HuH-7.5 (cell line): Measurements from ENCODE around the gene RAB3IP.

Source experiments
- DNase-seq: peaks from one replicate; pipeline ENCODE4 v3.0.0; 2011; ENCODE audit warnings: low spot score

The RAB3IP gene

GRCh38 chr12:69738351-69739286 lies at the start of gene RAB3IP:
TSS of gene RAB3IP (plus strand) at chr12:69738860. CDS start at chr12:69755409, 16,549 bp downstream.
- peak; percentile 92 for DNase-seq

- DNase-seq, result no peak
Observed at GRCh38 chr12:69689638-69690037, 49.0 kb upstream of the RAB3IP start.

- no peak for DNase-seq
Observed at GRCh38 chr12:69694123-69694522, 44.5 kb upstream of the RAB3IP start.

GRCh38 chr12:69698054-69698453 lies 40.6 kb upstream of the RAB3IP start:
- no peak for DNase-seq

- DNase-seq, result no peak
Observed at GRCh38 chr12:69698769-69699540, 39.7 kb upstream of the RAB3IP start, which contains the start of gene BEST3. TSS of gene BEST3 (minus strand) at chr12:69699303. CDS start at chr12:69697798, 1,505 bp downstream.

- DNase-seq, result no peak
Observed at GRCh38 chr12:69701826-69702225, 36.8 kb upstream of the RAB3IP start.

- no peak for DNase-seq
Observed at GRCh38 chr12:69703146-69703642, 35.5 kb upstream of the RAB3IP start.

- no peak for DNase-seq
Observed at GRCh38 chr12:69704357-69704756, 34.3 kb upstream of the RAB3IP start.

- no peak for DNase-seq
Observed at GRCh38 chr12:69708649-69709048, 30.0 kb upstream of the RAB3IP start.

- no peak for DNase-seq
Observed at GRCh38 chr12:69712826-69713225, 25.8 kb upstream of the RAB3IP start.

- no peak for DNase-seq
Observed at GRCh38 chr12:69714542-69714941, 24.1 kb upstream of the RAB3IP start.

GRCh38 chr12:69719336-69720316 lies 19.0 kb upstream of the RAB3IP start:
- no peak for DNase-seq

GRCh38 chr12:69720750-69721149 lies 17.9 kb upstream of the RAB3IP start:
- DNase-seq, result no peak

GRCh38 chr12:69726922-69727321 lies 11.7 kb upstream of the RAB3IP start:
- no peak for DNase-seq

- DNase-seq, result no peak
Observed at GRCh38 chr12:69732088-69732487, 6.6 kb upstream of the RAB3IP start.

- DNase-seq, result no peak
Observed at GRCh38 chr12:69733638-69734037, 5.0 kb upstream of the RAB3IP start.

- DNase-seq, result peak; percentile 58
Observed at GRCh38 chr12:69739287-69740191, 879 bp downstream of the RAB3IP start.

- DNase-seq, result no peak
Observed at GRCh38 chr12:69744109-69744508, 5.4 kb downstream of the RAB3IP start.

GRCh38 chr12:69751476-69751875 lies 12.8 kb downstream of the RAB3IP start:
- no peak for DNase-seq

GRCh38 chr12:69755302-69755701 lies 16.6 kb downstream of the RAB3IP start:
- no peak for DNase-seq
